Activated T-cell treated with anti-CD3 and anti-CD28 coated beads for 48 hours (primary cell): ENCODE data around the gene RBFOX2.
"Not testable (repeated sequence)": the region's sequence is repeated elsewhere in the genome, so short reads cannot be mapped to it uniquely, and the experiment has no call there.

Source experiments
- DNase-seq: peaks from one replicate; pipeline ENCODE4 v3.0.0-alpha.2; 2020; ENCODE audit warnings: low read depth

RBFOX2 gene

DNA sequence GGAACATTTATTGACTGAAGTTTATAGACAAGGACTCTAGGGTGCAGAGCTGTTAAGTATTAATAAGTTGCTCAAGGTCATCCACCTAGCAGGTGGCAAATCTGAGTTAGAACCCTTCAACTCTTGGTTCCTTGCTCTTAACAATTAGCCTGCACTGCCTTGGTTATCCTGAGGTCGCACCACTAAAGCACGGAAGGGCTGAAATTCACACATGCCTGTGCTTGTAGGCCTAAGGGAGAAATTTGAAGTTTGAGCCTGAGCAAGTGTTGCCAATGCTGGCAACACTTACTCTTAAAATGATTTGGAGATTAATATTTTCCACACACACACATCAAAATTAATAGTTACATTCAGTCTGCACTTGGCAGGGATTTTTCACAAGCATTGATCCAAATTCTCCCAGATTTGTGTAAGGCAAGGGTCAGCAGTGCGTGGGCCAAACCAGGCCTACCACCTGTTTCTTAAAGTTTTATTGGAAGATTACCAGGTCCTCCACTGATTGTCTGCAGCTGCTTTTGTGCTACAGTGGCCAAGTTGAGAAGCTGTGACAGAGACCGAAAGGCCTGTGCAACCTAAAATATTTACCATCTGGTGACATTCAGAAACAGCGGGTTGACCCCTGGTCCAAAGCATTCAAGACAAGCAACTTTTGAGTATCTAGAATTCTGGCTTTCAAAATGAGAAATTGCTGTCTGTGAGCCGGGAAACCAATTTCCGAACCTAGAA lies 294.7 kb downstream of the RBFOX2 start:
- no peak for DNase-seq

DNA sequence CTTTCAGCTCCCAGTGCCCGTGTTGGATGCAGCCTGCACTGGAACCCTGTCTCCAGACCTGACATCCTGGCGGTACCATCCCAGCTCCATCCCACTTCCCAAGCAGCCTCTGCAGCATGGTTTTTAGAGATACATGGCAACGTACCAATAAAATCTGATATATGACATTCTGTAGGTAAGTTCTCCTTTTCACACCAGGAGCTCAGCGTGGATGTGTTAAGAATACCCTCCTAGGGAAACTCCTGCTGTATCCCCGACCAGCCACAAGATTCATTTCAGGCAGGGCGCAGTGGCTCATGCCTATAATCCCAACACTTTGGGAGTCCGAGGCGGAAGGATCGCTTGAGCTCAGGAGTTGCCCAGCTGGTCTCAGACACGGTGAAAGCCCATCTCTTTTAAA lies 295.6 kb downstream of the RBFOX2 start:
- no peak for DNase-seq

DNA sequence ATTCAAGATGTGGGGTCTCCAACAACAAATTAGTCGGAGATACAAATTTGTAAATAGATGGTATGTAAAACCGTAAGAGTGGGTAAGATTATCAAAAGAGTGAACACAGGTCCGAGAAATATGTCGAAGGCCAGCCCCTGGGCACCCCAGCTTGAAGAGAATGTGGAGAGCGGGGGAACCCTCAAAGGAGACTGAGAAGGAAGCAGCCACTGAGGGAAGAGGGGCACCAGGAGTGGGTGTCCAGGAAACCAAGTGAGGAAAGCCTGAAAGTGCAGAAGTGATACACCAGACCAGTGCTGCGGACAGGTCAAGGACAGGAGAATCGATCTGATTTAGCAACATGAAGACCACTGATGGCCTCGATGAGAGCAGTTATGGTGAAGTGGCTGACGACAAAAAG lies 296.5 kb downstream of the RBFOX2 start:
- DNase-seq, result no peak

DNA sequence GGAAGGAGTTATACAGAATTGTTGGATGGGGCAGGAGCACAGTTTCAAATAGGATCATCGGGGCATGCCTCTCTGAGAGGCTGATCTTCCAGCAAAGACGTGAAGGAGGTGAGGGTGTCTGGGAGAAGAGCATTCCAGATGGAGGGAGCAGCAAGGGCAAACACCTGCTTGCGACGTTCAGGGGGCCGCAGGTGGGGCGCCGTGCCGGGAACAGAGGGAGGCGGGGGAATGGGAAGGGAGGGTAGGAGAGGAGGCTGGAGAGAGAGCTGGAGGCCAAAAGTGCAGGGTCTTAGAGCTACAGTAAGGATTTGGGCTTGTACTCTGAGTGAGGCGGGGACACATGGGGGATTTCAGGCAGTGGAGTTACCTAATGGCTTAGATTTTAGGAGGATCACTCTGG lies 297.3 kb downstream of the RBFOX2 start:
- no peak for DNase-seq

DNA sequence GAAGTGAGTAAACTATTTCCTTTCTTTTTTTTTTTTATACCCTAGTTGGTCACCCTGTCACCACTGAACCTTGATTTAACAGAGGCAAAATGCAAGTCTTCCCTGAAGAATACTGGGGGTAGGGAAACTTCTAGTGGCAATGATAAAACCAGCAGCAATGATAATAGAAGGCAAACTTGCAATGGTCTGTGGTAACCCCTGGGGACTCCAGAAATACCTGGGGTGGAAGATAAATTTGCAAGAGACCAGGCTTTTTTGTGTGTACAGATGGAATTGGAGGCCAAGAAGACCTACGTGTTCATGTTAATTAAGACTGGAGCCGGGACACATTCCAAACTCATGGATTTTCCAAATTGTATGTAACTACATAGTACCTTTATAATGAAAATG lies 299.3 kb downstream of the RBFOX2 start:
- no peak for DNase-seq

DNA sequence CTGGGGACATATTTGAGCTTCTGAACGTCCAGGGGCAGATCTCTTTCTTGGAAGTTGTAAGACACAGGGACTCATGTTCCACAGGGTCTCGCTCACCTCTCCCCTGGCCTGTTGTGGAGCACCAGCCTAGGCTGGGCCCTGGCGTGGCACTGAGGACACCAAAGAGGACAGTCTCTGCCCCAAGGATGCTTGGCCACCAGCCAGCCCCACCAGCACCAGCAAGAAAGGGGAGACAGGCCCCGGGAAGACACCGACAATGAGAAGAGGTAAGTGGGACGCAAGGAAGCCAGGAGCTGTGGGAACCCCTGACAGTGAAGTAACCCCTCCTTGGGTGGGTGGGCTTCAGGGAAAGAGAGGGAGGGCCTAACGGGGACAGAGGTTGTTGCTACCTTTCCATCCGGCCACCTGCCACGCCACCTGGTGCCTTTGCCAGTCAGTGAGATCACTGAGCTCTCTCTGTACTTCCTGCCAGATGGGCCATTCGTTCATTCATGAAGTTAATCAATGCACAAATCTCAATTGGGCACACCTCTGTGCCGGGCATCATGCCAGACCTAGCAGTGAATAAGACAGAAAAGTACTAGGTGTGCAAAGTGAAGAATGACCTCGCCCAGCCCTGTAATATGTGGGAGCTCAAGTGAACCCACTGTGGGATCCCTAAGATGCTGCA lies 299.9 kb downstream of the RBFOX2 start:
- DNase-seq, result no peak

DNA sequence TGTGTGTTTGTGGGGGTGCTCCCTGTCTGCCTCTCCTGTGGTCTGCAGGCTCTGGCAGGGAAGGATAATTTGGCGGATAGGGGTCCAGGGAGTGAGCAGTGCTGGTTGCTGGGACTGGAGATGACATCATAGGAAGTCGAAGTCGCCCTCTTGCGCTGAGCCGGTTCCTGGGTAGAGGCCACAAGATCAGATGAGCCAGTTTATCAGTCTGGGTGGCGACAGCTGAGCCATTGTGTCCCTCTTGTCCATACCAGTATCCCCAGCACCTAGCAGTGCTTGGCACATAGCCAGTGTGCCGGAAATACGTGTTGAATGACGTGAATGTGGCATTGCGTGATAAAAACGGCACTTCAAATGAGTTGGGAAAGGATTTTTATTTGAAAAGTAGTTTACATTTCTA lies 301.2 kb downstream of the RBFOX2 start:
- no peak for DNase-seq

DNA sequence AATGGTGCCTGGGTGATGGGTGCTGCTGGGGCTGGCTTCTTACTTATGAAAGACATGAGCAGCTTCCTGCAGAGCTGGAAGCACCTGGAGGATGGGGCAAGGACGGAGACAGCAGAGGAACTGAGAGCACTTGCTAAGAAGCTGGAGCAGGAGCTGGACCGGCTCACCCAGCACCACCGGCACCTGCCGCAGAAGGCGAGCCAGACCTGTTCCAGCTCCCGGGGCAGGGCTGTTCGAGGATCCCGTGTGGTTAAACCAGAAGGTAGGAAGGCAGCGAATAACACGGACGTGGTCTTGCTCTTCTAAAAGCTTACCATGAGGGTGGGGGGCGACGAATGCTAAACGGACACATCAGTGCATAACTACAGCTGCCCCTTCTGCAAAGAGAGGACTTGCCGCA lies 301.7 kb downstream of the RBFOX2 start:
- DNase-seq, result no peak

DNA sequence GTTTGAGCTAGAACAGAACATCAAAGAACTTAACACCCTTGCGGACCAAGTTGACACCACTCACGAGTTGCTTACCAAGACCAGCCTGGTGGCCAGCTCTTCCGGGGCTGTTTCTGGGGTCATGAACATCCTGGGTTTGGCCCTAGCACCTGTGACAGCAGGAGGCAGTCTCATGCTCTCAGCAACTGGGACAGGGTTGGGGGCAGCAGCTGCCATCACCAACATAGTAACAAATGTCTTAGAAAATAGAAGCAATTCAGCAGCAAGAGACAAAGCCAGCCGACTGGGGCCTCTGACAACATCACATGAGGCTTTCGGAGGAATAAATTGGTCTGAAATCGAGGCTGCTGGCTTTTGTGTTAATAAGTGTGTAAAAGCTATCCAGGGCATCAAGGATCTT lies 302.2 kb downstream of the RBFOX2 start:
- no peak for DNase-seq

DNA sequence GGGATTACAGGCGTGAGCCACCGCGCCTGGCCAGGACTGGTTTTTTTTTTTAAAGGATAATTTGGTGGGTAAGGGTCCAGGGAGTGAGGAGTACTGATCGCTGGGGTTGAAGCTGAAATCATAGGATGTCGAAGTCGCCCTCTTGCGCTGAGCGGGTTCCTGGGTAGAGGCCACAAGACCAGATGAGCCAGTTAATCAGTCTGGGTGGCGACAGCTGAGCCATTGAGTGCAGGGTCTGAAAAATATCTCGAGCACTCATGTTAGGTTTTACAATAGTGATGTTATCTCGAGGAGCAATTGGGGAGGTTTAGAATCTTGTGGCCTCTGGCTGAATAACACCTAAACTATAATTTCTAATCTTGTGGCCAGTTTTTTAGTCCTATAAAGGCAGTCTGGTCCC lies 303.1 kb downstream of the RBFOX2 start:
- no peak for DNase-seq

DNA sequence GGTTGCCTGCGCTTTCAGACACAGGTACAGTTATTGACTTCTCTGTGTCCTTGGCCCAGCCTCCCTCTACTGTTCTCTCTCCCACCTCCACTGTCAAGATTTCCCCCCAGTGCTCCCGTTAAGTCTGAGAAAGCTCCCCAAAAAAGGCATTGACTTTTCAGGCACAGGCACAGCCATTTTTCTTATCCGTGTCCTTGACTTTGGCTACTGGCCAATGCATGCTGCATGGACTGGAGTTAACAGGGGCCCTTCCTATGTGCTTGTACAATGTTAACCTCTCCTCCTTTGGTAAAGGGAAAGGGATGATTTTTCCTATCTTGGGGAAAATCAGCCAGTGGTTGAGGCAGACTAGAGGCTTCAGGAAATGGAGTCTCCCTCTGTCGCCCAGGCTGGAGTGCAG lies 306.7 kb downstream of the RBFOX2 start:
- DNase-seq, result no peak

DNA sequence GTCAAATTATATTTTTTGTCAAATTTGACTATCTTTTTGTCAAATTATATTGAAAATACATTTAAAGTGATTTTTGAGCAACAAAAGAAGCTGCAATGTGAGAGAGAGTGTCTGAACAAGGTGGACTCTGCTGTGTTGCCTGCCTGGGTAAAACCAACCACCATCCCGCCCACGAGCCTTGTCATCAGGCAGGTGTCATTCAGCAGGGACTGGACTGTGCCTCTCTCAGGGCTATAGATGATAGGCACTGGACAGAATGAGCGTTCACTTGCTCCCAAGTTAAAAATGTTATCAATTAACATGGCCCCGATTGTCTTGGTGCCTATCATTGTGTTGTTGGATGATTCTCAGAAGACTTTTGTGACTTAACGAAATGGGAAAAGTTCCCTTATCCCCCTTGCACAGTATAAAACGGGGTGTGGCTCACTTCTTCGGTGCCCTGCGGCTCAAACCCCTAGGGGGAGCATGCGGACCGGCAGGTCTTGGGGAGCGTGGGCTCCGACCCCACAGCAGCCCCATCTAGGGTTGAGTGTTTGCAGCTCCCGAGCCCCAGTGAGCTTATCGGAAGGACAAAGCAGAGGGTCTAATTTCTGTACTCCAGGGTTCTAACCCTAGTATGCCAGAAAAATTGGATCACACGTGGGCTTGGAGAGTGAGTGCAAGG lies 309.3 kb downstream of the RBFOX2 start:
- DNase-seq, result no peak

DNA sequence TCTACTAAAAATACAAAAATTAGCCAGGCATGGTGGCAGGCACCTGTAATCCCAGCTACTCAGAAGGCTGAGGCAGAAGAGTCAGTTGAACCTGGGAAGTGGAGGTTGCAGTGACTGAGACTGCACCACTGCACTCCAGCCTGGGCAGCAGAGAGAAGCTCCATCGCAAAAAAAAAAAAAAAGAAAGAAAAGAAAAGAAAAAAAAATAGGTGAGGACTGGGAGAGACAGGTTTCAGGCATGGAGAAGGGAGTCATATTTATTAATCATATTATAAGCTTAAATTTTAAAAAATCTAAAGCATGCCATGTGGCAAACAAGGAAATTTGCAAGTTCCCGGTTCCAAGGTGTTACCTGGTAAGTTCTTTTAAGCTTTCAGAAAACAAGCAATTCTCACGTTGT lies 311.1 kb downstream of the RBFOX2 start, which contains the start of gene APOL5:
APOL5 (plus strand) TSS at position 301 of the 400 bp plus-strand sequence; CDS start at position 301, 0 bp downstream.
- no peak for DNase-seq

DNA sequence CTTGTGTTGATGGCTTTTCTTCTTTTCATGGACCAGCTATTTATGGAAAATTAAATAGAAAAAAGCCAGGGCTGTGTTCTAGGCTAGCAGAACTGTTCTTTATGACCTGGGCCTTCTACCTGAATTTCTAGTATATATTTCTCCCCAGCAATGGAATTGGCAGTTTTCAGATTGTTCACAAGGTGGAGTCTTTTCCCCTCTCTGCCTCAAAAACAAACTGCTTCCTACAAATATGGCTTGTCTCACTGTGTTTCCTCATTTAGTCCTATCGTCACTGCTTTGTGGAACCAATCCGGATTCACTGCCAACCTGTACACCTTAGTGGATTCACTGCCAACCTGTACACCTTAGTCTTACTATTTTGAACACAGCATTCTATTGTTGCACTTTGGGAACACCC lies 316.0 kb downstream of the RBFOX2 start:
- DNase-seq, result no peak

DNA sequence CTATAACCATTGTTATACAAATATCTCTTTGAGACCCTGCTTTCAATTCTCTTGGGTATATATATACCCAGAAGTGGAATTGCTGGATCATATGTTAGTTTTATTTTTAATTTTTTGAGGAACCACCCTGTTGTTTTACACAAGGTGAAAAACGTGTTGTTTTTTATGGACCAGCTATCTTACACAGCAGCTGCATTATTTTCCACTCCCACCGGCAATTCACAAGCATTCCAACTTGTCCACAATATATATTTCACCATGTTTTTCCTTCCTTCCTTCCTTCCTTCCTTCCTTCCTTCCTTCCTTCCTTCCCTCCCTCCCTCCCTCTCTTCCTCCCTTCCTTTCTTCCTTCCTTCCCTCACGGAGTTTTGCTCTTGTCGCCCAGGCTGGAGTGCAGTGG lies 317.3 kb downstream of the RBFOX2 start:
- DNase-seq, result no peak

DNA sequence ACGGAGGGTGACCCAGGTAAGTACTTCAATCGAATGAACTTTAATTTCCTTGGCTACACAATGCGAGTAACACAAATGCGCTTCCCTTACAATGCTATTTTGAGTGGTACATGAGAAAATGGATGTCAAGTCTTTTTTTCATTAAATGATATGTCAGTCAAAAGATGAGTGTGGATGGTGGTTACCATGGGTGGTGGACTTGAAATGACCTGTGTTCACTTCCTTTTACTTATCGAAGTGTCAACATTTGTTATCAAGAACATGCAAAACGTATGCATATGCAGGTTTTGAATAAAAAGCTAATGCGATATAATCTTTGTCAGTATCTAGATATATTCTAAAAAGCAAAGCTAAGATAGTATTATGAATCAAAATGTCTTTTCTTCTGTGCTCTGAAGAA lies 319.7 kb downstream of the RBFOX2 start:
- DNase-seq, result no peak

DNA sequence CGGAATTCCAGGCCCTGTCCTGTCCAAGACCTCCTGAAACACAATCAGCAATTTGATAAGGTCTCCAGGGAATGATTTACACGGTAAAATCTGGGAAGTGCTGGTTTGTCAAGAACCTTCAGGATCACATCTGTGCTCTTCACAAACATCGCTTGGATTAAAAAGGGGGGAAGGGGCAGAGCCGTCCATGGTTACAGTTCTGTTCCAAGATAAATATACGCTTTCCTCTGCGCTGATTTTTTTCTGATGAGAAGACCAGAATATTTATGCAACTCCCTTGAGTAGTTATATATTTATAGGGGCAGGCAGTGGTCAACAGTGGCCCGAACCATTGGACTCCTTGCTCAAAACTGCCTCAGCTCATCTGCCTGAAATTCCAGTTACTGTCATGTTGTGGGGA lies 320.2 kb downstream of the RBFOX2 start:
- no peak for DNase-seq

DNA sequence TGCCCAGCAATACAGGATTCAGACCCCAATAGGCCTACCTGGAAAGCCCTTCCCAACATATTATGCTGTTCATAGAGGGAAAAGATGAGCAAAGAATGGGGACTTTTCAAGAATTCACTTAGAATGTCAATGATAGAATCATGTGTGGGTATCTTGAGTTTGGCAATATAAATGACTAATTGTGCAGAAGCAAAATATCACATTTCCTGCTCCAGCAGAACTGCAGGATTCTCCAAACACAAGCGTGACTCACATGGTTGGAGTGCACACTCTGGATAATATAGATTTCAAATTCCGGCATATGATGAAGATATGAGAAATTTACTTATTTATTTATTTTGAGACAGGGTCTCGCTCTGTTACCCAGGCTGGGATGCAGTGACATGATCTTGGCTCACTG lies 323.5 kb downstream of the RBFOX2 start:
- DNase-seq, result no peak

DNA sequence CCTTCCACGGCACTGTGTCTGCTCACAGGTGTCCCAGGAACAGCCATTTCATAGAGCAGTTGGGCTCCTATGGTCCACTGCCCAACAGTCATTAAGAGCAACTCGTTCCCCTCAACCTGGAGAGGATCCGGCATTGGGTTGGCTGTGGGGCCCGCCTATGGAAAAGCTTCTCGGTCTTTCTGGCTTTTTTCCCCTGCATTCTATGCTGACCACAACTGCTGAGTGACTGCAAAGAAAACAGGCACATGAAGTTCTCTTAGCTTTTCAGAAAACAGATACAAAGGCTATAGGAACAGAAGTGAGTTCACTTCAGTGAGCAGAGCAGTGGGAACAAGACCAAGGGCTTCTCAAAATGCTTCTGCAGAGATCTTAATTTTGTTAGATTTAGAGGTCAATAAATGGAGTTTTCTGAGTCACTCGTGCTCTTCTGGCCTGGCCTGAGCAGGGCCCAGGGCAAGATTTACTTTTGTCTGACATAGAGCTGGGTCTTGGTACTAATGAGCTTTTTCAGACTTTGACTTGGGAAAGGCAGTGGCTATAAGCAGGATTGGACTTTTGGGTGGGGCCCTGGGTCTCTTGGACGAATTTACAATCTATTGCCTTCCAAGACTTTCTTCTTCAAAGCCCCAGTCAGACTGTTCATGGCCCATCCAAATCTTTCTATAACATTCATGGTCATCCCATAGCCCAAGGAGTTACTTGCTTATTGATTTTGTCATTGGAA lies 324.6 kb downstream of the RBFOX2 start:
- DNase-seq, result no peak

DNA sequence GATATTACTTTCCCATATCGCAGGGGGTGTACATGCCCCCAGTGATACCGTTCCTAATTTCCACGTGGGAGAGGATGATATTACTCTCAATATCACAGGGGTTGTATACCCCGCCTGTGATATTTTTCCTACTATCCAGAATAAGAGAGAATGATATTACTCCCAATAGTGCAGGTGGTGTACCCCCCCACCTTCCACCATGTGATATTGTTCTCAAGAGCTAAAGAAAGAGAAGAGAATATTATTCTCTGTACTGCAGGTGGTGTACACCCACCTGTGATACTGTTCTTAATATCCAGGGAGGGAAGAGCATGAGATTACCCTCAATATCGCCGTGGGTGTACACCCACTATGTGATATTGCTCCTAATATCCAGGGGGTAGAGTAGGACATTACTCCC lies 328.8 kb downstream of the RBFOX2 start:
- DNase-seq, result not testable (repeated sequence)

DNA sequence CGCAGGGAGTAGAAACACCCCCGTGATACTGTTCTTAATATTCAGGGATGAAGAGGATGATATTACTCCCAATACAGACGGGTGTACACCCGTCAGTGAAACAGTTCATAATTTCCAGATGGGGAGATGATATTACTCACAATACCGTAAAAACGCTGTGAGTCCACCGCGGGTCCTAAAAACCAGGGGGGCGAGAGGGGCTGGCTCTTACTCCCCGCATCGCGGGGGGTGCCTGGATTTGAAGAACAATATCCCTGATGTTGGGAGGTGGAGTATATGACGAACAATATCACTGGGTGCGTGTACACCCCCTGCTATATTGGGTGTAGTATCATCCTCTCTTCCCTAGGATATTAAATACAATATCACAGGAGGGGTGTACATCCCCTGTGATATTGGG lies 331.5 kb downstream of the RBFOX2 start:
- DNase-seq, result no peak

DNA sequence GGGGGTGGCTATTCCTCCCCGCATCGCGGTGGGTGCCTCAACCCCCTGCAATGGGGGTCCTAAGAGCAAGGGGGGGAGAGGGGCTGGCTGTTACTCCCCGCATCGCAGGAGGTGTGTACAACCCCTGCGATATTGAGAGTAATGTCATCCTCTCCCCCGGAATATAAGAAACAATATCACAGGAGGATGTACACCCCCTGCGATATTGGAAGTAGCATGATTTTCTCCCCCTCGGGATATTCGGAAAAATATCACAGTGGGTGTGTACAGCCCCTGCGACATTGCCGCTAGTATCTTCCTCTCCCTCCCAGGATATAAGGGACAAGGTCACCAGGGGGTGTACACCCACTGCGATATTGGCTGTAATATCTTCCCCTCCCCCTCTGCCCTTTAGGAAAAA lies 333.4 kb downstream of the RBFOX2 start:
- no peak for DNase-seq

DNA sequence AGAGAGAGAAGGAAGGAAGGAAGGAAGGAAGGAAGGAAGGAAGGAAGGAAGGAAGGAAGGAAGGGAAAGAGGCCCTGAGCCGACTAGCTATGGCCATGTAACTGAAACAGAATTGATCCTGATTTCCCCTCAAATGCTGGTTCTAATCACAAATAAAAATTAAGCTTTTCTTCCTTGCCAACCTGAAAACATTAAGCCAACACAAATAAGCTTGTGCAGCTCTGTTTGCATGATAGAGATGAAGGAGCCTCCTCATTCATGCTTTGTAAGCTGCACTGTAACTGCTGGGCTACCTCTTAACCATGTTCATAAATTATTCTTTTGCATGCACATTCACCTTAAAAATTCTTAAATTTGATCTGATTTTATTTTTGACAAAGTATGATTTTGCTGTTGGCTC lies 338.6 kb downstream of the RBFOX2 start:
- no peak for DNase-seq
